Measurements from ENCODE around the gene MAPT.

Gene MAPT

DNA sequence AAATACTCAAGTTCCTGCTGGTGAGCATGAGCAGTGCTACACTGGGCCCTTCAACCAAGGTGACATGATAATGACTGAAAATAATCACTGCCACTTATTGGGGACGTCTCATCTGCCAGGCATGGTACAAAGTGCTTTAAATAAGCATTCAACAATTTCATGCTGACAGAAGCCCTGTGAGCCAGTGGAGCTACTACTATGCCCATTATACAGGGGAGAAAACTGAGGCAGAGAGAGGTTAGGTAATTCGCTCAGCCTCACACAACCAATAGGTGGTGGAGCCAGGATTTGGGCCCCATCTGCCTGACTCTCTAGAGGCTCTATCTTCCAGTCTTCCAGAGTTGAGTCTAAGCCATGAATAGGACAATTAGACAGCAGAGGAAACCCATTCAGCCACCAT lies 74.4 kb downstream of the MAPT start:
- TF ChIP-seq ZFP3 (CRISPR knock-in tag; IDR thresholded peaks at IDR 0.05): no peak
- TF ChIP-seq ZNF8 (CRISPR knock-in tag; IDR thresholded peaks at IDR 0.05): no peak
- TF ChIP-seq GLIS3 (CRISPR knock-in tag; IDR thresholded peaks at IDR 0.05): no peak
- TF ChIP-seq ZNF565 (CRISPR knock-in tag; conservative IDR thresholded peaks at IDR 0.05; ENCODE audit: low read depth): no peak
- TF ChIP-seq, protein P1, sequence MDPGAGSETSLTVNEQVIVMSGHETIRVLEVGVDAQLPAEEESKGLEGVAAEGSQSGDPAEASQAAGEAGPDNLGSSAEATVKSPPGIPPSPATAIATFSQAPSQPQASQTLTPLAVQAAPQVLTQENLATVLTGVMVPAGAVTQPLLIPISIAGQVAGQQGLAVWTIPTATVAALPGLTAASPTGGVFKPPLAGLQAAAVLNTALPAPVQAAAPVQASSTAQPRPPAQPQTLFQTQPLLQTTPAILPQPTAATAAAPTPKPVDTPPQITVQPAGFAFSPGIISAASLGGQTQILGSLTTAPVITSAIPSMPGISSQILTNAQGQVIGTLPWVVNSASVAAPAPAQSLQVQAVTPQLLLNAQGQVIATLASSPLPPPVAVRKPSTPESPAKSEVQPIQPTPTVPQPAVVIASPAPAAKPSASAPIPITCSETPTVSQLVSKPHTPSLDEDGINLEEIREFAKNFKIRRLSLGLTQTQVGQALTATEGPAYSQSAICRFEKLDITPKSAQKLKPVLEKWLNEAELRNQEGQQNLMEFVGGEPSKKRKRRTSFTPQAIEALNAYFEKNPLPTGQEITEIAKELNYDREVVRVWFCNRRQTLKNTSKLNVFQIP (CRISPR knock-in tag; IDR thresholded peaks at IDR 0.05; ENCODE audit: borderline replicate concordance, low read depth): no peak
- TF ChIP-seq ISL1 (CRISPR knock-in tag; IDR thresholded peaks at IDR 0.05): no peak
- no peak for TF ChIP-seq ARNTL (CRISPR knock-in tag; IDR thresholded peaks at IDR 0.05; ENCODE audit: borderline replicate concordance, low read depth)
- TF ChIP-seq, protein P2, sequence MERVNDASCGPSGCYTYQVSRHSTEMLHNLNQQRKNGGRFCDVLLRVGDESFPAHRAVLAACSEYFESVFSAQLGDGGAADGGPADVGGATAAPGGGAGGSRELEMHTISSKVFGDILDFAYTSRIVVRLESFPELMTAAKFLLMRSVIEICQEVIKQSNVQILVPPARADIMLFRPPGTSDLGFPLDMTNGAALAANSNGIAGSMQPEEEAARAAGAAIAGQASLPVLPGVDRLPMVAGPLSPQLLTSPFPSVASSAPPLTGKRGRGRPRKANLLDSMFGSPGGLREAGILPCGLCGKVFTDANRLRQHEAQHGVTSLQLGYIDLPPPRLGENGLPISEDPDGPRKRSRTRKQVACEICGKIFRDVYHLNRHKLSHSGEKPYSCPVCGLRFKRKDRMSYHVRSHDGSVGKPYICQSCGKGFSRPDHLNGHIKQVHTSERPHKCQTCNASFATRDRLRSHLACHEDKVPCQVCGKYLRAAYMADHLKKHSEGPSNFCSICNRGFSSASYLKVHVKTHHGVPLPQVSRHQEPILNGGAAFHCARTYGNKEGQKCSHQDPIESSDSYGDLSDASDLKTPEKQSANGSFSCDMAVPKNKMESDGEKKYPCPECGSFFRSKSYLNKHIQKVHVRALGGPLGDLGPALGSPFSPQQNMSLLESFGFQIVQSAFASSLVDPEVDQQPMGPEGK (CRISPR knock-in tag; IDR thresholded peaks at IDR 0.05; ENCODE audit: borderline replicate concordance): no peak
- TF ChIP-seq, protein P3, sequence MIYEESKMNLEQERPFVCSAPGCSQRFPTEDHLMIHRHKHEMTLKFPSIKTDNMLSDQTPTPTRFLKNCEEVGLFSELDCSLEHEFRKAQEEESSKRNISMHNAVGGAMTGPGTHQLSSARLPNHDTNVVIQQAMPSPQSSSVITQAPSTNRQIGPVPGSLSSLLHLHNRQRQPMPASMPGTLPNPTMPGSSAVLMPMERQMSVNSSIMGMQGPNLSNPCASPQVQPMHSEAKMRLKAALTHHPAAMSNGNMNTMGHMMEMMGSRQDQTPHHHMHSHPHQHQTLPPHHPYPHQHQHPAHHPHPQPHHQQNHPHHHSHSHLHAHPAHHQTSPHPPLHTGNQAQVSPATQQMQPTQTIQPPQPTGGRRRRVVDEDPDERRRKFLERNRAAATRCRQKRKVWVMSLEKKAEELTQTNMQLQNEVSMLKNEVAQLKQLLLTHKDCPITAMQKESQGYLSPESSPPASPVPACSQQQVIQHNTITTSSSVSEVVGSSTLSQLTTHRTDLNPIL (CRISPR knock-in tag; IDR thresholded peaks at IDR 0.05; ENCODE audit: low read depth): no peak
- TF ChIP-seq, protein P4, sequence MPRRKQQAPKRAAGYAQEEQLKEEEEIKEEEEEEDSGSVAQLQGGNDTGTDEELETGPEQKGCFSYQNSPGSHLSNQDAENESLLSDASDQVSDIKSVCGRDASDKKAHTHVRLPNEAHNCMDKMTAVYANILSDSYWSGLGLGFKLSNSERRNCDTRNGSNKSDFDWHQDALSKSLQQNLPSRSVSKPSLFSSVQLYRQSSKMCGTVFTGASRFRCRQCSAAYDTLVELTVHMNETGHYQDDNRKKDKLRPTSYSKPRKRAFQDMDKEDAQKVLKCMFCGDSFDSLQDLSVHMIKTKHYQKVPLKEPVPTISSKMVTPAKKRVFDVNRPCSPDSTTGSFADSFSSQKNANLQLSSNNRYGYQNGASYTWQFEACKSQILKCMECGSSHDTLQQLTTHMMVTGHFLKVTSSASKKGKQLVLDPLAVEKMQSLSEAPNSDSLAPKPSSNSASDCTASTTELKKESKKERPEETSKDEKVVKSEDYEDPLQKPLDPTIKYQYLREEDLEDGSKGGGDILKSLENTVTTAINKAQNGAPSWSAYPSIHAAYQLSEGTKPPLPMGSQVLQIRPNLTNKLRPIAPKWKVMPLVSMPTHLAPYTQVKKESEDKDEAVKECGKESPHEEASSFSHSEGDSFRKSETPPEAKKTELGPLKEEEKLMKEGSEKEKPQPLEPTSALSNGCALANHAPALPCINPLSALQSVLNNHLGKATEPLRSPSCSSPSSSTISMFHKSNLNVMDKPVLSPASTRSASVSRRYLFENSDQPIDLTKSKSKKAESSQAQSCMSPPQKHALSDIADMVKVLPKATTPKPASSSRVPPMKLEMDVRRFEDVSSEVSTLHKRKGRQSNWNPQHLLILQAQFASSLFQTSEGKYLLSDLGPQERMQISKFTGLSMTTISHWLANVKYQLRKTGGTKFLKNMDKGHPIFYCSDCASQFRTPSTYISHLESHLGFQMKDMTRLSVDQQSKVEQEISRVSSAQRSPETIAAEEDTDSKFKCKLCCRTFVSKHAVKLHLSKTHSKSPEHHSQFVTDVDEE (CRISPR knock-in tag; IDR thresholded peaks at IDR 0.05): no peak
- TF ChIP-seq CSDC2 (CRISPR knock-in tag; IDR thresholded peaks at IDR 0.05): no peak
- ATAC-seq: no peak

DNA sequence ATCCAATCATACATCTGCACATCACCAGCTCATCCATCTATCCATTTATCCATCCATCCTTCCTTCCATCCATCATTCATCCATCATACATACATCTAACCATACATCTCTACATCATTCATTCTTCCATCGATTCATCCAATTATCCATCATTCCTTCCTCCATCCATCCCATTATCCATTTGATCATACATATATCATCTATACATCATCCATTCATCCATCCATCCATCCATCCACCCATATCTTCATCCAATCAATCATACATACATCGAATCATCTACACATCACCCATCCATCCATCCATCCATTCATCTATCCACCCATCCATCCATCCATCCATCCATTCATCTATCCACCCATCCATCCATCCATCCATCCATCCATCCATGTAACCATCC lies 75.4 kb downstream of the MAPT start:
- no peak for ATAC-seq

DNA sequence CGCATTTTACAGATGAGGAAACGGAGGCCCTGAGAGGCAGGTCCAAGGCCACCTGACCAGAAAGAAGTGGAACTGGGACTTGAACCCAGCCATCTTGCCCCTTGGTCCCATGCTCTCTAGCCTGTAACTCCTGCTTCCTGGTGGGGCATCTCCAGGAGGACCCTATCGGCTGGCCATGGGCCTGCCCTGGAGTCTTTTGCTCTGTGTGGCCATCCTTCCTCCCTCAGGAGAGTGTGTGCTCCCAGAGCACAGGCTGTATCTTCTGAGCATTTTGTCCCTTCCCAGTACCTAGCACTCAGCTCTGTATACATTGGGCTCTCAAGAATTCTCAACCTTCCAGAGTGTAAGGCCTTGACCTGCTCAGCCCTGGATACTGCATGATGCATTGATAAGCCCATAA lies 76.3 kb downstream of the MAPT start:
- no peak for ATAC-seq
- no peak for TF ChIP-seq ZNF70 (CRISPR knock-in tag; IDR thresholded peaks at IDR 0.05)
- TF ChIP-seq OSR1 (CRISPR knock-in tag; IDR thresholded peaks at IDR 0.05): no peak
- TF ChIP-seq ARNTL (CRISPR knock-in tag; IDR thresholded peaks at IDR 0.05; ENCODE audit: borderline replicate concordance, low read depth): no peak
- TF ChIP-seq, protein P3 (CRISPR knock-in tag; IDR thresholded peaks at IDR 0.05; ENCODE audit: low read depth): no peak
- no peak for TF ChIP-seq CSDC2 (CRISPR knock-in tag; IDR thresholded peaks at IDR 0.05)
- TF ChIP-seq TOX (CRISPR knock-in tag; IDR thresholded peaks at IDR 0.05; ENCODE audit: borderline replicate concordance): no peak
- TF ChIP-seq GLIS3 (CRISPR knock-in tag; IDR thresholded peaks at IDR 0.05): no peak
- TF ChIP-seq, protein P1 (CRISPR knock-in tag; IDR thresholded peaks at IDR 0.05; ENCODE audit: borderline replicate concordance, low read depth): no peak
- TF ChIP-seq, protein P5, sequence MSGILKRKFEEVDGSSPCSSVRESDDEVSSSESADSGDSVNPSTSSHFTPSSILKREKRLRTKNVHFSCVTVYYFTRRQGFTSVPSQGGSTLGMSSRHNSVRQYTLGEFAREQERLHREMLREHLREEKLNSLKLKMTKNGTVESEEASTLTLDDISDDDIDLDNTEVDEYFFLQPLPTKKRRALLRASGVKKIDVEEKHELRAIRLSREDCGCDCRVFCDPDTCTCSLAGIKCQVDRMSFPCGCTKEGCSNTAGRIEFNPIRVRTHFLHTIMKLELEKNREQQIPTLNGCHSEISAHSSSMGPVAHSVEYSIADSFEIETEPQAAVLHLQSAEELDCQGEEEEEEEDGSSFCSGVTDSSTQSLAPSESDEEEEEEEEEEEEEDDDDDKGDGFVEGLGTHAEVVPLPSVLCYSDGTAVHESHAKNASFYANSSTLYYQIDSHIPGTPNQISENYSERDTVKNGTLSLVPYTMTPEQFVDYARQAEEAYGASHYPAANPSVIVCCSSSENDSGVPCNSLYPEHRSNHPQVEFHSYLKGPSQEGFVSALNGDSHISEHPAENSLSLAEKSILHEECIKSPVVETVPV (CRISPR knock-in tag; IDR thresholded peaks at IDR 0.05): no peak
- TF ChIP-seq BACH2 (CRISPR knock-in tag; IDR thresholded peaks at IDR 0.05; ENCODE audit: borderline replicate concordance): no peak
- TF ChIP-seq ZFP3 (CRISPR knock-in tag; IDR thresholded peaks at IDR 0.05): no peak
- no peak for TF ChIP-seq PPARA (CRISPR knock-in tag; IDR thresholded peaks at IDR 0.05; ENCODE audit: borderline replicate concordance)
- no peak for TF ChIP-seq ZFP30 (CRISPR knock-in tag; IDR thresholded peaks at IDR 0.05)
- TF ChIP-seq, protein P2 (CRISPR knock-in tag; IDR thresholded peaks at IDR 0.05; ENCODE audit: borderline replicate concordance): no peak

More for the DNA sequence above, 75.4 kb downstream of the MAPT start:
- TF ChIP-seq, protein P3 (CRISPR knock-in tag; IDR thresholded peaks at IDR 0.05; ENCODE audit: low read depth): no peak
- TF ChIP-seq OSR1 (CRISPR knock-in tag; IDR thresholded peaks at IDR 0.05): no peak
- TF ChIP-seq CSDC2 (CRISPR knock-in tag; IDR thresholded peaks at IDR 0.05): no peak
- no peak for TF ChIP-seq SNAI2 (CRISPR knock-in tag; IDR thresholded peaks at IDR 0.05)
- no peak for TF ChIP-seq ZNF565 (CRISPR knock-in tag; conservative IDR thresholded peaks at IDR 0.05; ENCODE audit: low read depth)
- TF ChIP-seq BACH2 (CRISPR knock-in tag; IDR thresholded peaks at IDR 0.05; ENCODE audit: borderline replicate concordance): no peak
- TF ChIP-seq GLIS3 (CRISPR knock-in tag; IDR thresholded peaks at IDR 0.05): no peak
- TF ChIP-seq ZFP3 (CRISPR knock-in tag; IDR thresholded peaks at IDR 0.05): no peak
- no peak for TF ChIP-seq ISL1 (CRISPR knock-in tag; IDR thresholded peaks at IDR 0.05)
- TF ChIP-seq TOX (CRISPR knock-in tag; IDR thresholded peaks at IDR 0.05; ENCODE audit: borderline replicate concordance): no peak

Measured in SK-N-SH treated with all-trans-retinoic acid at 6 μM for 48 hours (cell line).